HG02943 (cell line): ENCODE measurements around the gene EIPR1.
A peak's percentile ranks its signal among the peaks of the same experiment; 100 is the strongest.

Experiments
- ATAC-seq: cut with Tn5 transposase; IDR thresholded peaks from one replicate; pipeline ENCODE4 v1.9.1; 2021; ENCODE audit warnings: mild to moderate bottlenecking, low read depth, moderate library complexity; ENCODE audit not compliant: unreplicated experiment

Gene EIPR1

GRCh38 chr2:3257826-3258225 lies 119.8 kb downstream of the EIPR1 start:
- no peak for ATAC-seq

DNA sequence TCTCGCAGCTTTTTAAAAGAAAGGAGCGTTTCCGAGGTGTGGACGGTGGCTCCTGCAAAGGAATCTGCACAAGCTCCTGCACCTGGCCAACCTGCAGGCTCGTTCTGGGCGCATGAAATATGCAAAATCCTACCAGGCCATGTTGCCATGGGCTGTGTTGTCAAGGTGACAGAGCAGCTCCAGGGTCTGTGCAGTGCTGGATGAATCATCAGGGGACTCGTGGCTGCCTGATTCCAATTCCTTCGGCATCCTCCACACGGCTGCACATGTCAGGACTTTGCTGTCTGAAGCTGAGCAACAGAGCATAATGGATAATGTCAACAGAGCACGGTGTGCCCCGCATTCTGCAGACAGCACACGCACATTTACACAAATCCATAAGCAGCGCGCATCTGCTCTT lies 120.5 kb downstream of the EIPR1 start:
- no peak for ATAC-seq

DNA sequence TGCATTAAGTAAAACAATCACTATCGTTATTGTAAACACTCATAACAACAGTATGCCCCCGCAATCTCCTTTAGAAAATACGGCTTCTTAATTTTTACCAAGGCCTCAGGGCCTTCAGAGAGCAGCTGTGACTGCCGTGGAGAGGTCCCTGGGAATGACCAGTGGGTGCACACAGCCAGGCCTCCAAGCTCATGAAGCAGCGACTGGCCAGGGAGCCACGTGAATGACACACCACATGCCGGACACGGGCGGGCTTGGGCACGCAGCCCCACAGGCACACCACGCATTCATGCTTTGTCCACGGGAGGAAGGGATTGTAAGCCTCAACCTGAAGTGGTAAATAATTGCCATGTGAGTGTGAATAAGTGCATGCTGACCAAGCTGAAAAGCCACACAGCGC lies 121.0 kb downstream of the EIPR1 start:
- ATAC-seq = no peak

- no peak for ATAC-seq
Measured at GRCh38 chr2:3256157-3256556, 121.5 kb downstream of the EIPR1 start.

GRCh38 chr2:3254442-3254941 lies 123.1 kb downstream of the EIPR1 start:
- peak; percentile 76 for ATAC-seq

- ATAC-seq = peak; percentile 47
Measured at GRCh38 chr2:3253913-3254441, 123.6 kb downstream of the EIPR1 start.

DNA sequence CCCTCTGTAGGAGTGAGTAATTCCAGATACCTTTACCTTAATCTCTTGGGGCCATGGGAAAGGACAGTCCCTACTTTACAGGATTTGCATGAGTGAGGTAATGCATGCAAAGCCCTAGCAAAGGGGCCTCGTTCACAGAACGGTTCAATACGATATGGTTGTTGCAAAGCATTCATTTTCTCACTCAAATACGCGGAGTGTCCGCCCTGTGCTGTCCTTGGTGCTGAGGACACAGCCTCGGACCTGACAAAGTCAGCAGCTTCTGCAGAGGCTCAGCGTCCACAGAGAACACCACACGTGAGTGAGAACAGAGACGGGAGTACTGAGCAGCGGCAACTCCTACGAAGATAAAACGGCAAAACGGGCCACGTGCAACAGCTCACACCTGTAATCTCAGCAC lies 125.7 kb downstream of the EIPR1 start:
- no peak for ATAC-seq

GRCh38 chr2:3249476-3249962 lies 128.1 kb downstream of the EIPR1 start:
- no peak for ATAC-seq

- ATAC-seq = no peak
Measured at GRCh38 chr2:3248754-3249475, 128.7 kb downstream of the EIPR1 start.

- no peak for ATAC-seq
Measured at GRCh38 chr2:3246928-3247714, 130.5 kb downstream of the EIPR1 start.

DNA sequence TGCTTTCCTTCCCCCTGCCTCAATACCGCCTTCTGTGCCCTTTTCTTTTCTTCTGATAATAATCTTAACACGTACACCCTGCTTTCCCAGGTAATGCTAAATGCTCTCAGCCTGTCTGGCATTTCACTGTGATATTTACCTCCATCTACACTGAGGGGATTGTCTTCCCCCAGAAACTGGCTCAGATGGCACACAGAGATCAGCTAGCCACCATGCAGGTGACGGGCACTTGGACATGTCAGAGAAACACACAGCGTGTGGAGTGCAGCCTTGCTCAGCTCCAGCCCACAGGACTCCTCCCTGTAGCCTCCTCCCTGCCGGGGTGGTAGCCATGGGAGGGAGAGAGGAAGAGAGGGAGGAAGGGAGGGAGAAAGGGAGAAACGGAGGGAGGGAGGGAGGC lies 131.2 kb downstream of the EIPR1 start:
- no peak for ATAC-seq

DNA sequence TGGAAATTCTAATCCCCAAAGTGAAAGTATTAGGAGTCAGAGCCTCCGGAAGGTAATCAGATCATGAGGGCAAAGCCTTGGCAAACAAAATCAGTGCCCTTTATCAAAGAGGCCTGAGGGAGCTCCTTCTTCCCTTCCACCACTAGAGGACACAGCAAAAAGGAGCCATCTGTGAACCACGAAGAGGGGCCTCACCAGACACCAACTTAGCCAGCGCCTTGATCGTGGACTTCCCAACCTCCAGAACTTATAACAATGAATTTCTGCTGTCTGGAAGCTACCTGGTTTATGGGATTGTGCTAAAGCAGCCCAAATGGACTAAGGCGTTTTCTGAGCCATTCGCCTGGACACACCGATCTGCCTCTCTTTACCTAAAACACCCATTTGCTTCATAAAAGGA lies 133.1 kb downstream of the EIPR1 start:
- ATAC-seq = no peak

GRCh38 chr2:3243804-3244203 lies 133.8 kb downstream of the EIPR1 start:
- no peak for ATAC-seq

- peak; percentile 66 for ATAC-seq
Measured at GRCh38 chr2:3242747-3243369, 134.8 kb downstream of the EIPR1 start.

- ATAC-seq = no peak
Measured at GRCh38 chr2:3241971-3242746, 135.5 kb downstream of the EIPR1 start.

GRCh38 chr2:3238951-3239841 lies 138.4 kb downstream of the EIPR1 start:
- peak; percentile 71 for ATAC-seq

DNA sequence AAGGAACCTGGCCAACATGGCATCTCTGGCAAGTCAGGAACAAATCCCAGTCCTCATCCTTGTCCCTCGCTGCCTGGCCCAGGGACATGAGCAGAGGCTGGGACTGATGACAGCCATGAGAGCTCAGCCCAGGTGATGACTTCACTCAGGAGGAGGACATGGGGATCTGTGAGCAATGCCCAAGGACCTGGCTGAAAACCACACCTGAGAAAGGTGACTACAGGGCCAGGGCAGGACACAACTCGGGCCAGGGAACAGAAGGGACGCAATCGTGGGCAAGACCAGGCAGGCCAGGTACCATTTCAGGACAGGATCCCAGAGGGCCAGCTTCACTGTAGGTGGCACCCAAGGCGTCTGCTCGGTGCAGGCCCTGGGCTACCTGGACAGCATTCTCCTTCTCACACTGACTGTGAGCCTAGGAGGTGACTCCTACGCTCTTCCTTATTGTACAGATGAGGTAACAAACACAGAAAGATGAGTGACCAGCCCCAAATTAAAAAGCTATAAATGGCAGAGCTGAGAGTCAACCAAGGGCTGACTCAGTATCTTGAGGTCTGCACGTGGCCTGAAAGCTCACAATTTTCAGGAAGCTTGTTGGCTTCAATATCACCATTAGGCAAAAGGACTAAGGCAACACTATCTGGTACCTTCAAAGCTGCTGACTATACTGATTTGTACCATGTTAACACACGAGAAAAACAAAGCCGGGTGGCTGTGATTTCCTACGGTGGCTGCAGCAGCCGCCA lies 141.1 kb downstream of the EIPR1 start:
- ATAC-seq = no peak

DNA sequence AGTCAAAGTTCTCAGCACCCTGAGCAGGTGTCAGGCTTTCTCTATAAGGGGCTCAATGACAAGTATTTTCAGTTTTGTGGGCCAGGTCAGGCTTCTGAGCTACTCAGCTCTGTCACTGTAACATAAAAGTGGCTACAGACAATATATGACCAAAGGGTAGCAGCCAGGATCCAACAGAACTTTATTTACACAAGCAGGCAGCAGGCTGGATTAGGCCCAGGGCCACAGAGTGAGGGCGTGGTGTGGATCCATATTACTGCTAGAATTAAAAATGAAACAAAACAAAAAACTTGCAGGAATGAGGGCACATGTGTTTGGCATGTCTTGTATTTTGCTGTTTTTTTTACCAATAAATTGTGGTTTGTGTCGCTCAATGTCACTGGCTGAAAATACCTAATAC lies 143.7 kb downstream of the EIPR1 start:
- ATAC-seq = no peak

DNA sequence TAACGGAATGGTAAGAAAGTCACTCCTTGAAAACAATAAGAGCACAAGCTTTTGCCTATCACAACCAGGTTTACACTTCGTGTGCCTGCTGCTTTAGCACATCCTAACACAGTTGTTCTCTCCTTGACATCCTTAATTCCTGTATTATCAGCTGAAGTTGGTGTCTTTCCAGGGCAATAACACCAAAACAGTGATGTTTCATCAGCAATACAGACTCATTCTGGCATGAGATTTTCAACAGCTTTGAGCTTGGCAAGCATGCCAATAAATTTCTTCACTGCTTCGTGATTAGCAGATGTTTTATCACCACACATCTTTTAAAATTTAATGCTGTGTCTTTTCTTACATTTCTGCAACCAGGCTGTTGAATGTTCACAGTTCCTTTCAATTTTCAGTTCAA lies 148.4 kb downstream of the EIPR1 start:
- no peak for ATAC-seq
